Activated CD4-positive, alpha-beta memory T cell treated with anti-CD3 and anti-CD28 coated beads, Interleukin-2, amount 10 ng/mL, durations not matched to agents 7 days and 5 days (primary cell): Measurements from ENCODE around the gene TRIP4. TPM values are rescaled to one million over a fixed set of nuclear protein-coding genes. Genes with fewer than 3 reads are reported as not detected.
A peak's percentile ranks its signal among the peaks of the same experiment; 100 is the strongest.
"Not testable (repeated sequence)": the region's sequence is repeated elsewhere in the genome, so short reads cannot be mapped to it uniquely, and the experiment has no call there.

Source experiments
- CTCF ChIA-PET: fragments of 350-600 bp; sonication (Branson Sonifier 250); formaldehyde crosslinking; loops from one replicate; lab custom pipeline; 2021; ENCODE audit warnings: antibody characterized with exemption, inconsistent platforms; lab: Charles Lee
- POLR2A ChIA-PET: fragments of 350-600 bp; sonication (Branson Sonifier 250); formaldehyde crosslinking; loops from one replicate; lab custom pipeline; 2021; ENCODE audit warnings: antibody characterized with exemption; lab: Charles Lee
- DNase-seq: peaks from one replicate; pipeline ENCODE4 v3.0.0-alpha.2; 2020
- H3K27ac Mint-ChIP-seq: one replicate; pipeline ENCODE4 v1.8.0; 2021; ENCODE audit warnings: mild to moderate bottlenecking, mixed read lengths
- H3K27me3 Mint-ChIP-seq: one replicate; pipeline ENCODE4 v1.8.0; 2021; ENCODE audit warnings: mixed read lengths
- H3K36me3 Mint-ChIP-seq: one replicate; pipeline ENCODE4 v1.8.0; 2021; ENCODE audit warnings: low read depth, mixed read lengths
- H3K4me1 Mint-ChIP-seq: one replicate; pipeline ENCODE4 v1.8.0; 2021; ENCODE audit warnings: mixed read lengths
- H3K4me3 Mint-ChIP-seq: one replicate; pipeline ENCODE4 v1.8.0; 2021; ENCODE audit warnings: mild to moderate bottlenecking, mixed read lengths
- H3K9me3 Mint-ChIP-seq: one replicate; pipeline ENCODE4 v1.8.0; 2021; ENCODE audit warnings: mixed read lengths
- total RNA-seq, 2 experiments: library from RNA; stranded (reverse); gene quantifications; one replicate each; pipeline ENCODE4 v1.2.3, GENCODE V29; 2021

The TRIP4 gene
- total RNA-seq, 2 experiments from 2014 or later = 28.9 to 30.3 TPM

- POLR2A ChIA-PET = interaction anchor here (1.2 kb wide), 1 partner anchor 23 kb away, joined by 3 read pairs; no protein-coding TSS in a partner anchor
- no peaks in the 10 kb centered on the region for H3K9me3 Mint-ChIP-seq
- H3K27me3 Mint-ChIP-seq = no peaks in the 10 kb centered on the region
- no peak overlapping the region for H3K4me3 Mint-ChIP-seq
- H3K27ac Mint-ChIP-seq = no peak overlapping the region
- DNase-seq = no peak
- H3K4me1 Mint-ChIP-seq = peaks cover 3% of the 10 kb centered on the region
- peaks cover 20% of the 10 kb centered on the region for H3K36me3 Mint-ChIP-seq
- CTCF ChIA-PET = interaction anchor here (0.7 to 1.4 kb wide), 2 partner anchors 333 to 924 kb away, joined by 4 read pairs; no protein-coding TSS in a partner anchor
Measured at GRCh38 chr15:64476550-64476949, 88.9 kb downstream of the TRIP4 start.

- POLR2A ChIA-PET = no interaction called here
- no peak overlapping the region for H3K27ac Mint-ChIP-seq
Measured at GRCh38 chr15:64478863-64479262, 91.2 kb downstream of the TRIP4 start.

GRCh38 chr15:64480891-64481290 lies 93.3 kb downstream of the TRIP4 start:
- no peak for DNase-seq
- H3K9me3 Mint-ChIP-seq = no peaks in the 10 kb centered on the region
- H3K27me3 Mint-ChIP-seq = no peaks in the 10 kb centered on the region
- H3K36me3 Mint-ChIP-seq = peaks cover 15% of the 10 kb centered on the region
- H3K27ac Mint-ChIP-seq = no peak overlapping the region
- H3K4me3 Mint-ChIP-seq = no peak overlapping the region
- ChIA-PET POLR2A (no interaction called here), CTCF (no interaction called here)
- peaks cover 4% of the 10 kb centered on the region for H3K4me1 Mint-ChIP-seq

More at GRCh38 chr15:64478863-64479262, 91.2 kb downstream of the TRIP4 start:
- Mint-ChIP-seq H3K4me3 (no peak overlapping the region), H3K27me3 (no peaks in the 10 kb centered on the region), H3K9me3 (no peaks in the 10 kb centered on the region), H3K36me3 (peaks cover 21% of the 10 kb centered on the region), H3K4me1 (peaks cover 4% of the 10 kb centered on the region)
- CTCF ChIA-PET = interaction anchor here (0.5 to 0.9 kb wide), 2 partner anchors 174 to 601 kb away, joined by 3 to 5 read pairs; no protein-coding TSS in a partner anchor
- DNase-seq = no peak

DNA sequence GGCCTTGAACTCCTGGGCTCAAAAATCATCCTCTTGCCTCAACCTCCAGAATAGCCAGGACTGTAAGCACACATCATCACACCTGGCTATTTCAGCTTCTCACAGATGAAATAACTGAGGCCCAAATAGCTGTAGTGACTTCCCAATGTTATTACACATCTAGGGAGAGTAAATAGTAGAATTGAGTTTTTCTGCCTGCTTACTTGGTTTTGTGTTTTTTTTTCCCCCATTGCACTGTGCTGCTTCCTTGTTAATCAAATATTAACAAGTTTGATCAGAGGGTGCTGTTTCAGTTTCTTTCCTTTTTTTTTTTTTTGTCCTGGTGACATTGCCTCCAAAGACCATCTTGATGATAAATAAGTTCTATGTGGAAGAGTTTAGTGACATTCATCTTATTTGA lies 96.1 kb downstream of the TRIP4 start:
- H3K27me3 Mint-ChIP-seq = no peaks in the 10 kb centered on the region
- no peaks in the 10 kb centered on the region for H3K9me3 Mint-ChIP-seq
- no peak overlapping the region for H3K4me3 Mint-ChIP-seq
- H3K4me1 Mint-ChIP-seq = peaks cover 4% of the 10 kb centered on the region
- H3K27ac Mint-ChIP-seq = no peak overlapping the region
- POLR2A ChIA-PET = interaction anchor here (0.6 to 1.2 kb wide), 2 partner anchors 12 to 20 kb away, joined by 3 to 4 read pairs; no protein-coding TSS in a partner anchor
- peaks cover 19% of the 10 kb centered on the region for H3K36me3 Mint-ChIP-seq
- CTCF ChIA-PET = no interaction called here
- DNase-seq = no peak

DNA sequence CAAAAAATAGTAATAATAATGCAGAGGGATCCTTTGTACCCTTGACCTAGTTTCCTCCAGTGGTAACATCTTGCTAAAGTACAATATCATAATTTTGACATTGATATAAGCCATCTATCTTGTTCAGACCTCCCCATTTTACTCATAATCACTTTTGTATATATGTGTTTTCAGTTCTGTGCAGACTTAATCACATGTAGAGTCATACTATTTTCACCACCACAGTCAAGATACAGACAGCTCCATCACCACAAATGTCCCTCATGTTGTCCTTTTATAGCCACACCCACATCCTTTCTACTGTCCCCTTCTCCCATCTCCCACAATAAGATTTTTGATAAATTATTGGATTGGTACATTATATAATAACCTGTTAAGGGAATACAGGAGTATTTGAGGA lies 98.2 kb downstream of the TRIP4 start:
- ChIA-PET CTCF (interaction anchor here (0.6 kb wide), 1 partner anchor 1018 kb away, joined by 3 read pairs; no protein-coding TSS in a partner anchor), POLR2A (no interaction called here)
- Mint-ChIP-seq H3K27me3 (no peaks in the 10 kb centered on the region), H3K4me1 (peaks cover 2% of the 10 kb centered on the region), H3K27ac (no peak overlapping the region), H3K9me3 (no peaks in the 10 kb centered on the region), H3K4me3 (no peak overlapping the region), H3K36me3 (peaks cover 18% of the 10 kb centered on the region)
- DNase-seq = no peak

GRCh38 chr15:64490598-64491259 lies 103.1 kb downstream of the TRIP4 start:
- Mint-ChIP-seq H3K9me3 (no peaks in the 10 kb centered on the region), H3K4me1 (no peaks in the 10 kb centered on the region), H3K4me3 (no peak overlapping the region), H3K36me3 (peaks cover 11% of the 10 kb centered on the region), H3K27ac (no peak overlapping the region), H3K27me3 (no peaks in the 10 kb centered on the region)
- no peak for DNase-seq
- POLR2A ChIA-PET = interaction anchor here (1.5 kb wide), 1 partner anchor 13 kb away, joined by 3 read pairs; no protein-coding TSS in a partner anchor
- CTCF ChIA-PET = interaction anchor here (0.5 to 0.6 kb wide), 2 partner anchors 181 to 544 kb away, joined by 3 to 5 read pairs; no protein-coding TSS in a partner anchor

- POLR2A ChIA-PET = no interaction called here
- Mint-ChIP-seq H3K4me1 (no peaks in the 10 kb centered on the region), H3K4me3 (no peak overlapping the region), H3K27me3 (no peaks in the 10 kb centered on the region), H3K36me3 (peaks cover 15% of the 10 kb centered on the region), H3K9me3 (no peaks in the 10 kb centered on the region), H3K27ac (no peak overlapping the region)
- no peak for DNase-seq
- CTCF ChIA-PET = no interaction called here
Measured at GRCh38 chr15:64493641-64494040, 106.0 kb downstream of the TRIP4 start.

DNA sequence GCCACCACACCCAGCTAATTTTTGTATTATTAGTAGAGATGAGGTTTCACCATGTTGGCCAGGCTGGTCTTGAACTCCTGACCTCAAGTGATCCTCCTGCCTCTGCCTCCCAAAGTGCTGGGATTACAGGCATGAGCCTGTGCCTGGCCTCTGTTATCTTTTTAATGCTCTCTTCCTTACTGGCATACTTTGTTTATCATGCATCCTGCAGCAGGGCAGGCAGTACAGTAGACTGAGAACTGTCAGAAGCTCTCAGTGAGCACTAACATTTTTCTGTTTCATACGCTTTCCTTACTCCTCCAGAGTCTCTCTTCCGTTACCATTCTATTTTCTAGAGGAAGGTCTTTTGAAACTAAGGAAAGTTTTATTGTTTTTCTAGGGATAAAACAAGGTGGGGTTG lies 108.3 kb downstream of the TRIP4 start:
- POLR2A ChIA-PET = interaction anchor here (1.9 kb wide), 1 partner anchor 12 kb away, joined by 4 read pairs; no protein-coding TSS in a partner anchor
- CTCF ChIA-PET, H3K27me3 Mint-ChIP-seq, H3K4me3 Mint-ChIP-seq, H3K9me3 Mint-ChIP-seq, DNase-seq, H3K4me1 Mint-ChIP-seq, H3K27ac Mint-ChIP-seq: not testable (repeated sequence)
- H3K36me3 Mint-ChIP-seq = peaks cover 31% of the 10 kb centered on the region

DNA sequence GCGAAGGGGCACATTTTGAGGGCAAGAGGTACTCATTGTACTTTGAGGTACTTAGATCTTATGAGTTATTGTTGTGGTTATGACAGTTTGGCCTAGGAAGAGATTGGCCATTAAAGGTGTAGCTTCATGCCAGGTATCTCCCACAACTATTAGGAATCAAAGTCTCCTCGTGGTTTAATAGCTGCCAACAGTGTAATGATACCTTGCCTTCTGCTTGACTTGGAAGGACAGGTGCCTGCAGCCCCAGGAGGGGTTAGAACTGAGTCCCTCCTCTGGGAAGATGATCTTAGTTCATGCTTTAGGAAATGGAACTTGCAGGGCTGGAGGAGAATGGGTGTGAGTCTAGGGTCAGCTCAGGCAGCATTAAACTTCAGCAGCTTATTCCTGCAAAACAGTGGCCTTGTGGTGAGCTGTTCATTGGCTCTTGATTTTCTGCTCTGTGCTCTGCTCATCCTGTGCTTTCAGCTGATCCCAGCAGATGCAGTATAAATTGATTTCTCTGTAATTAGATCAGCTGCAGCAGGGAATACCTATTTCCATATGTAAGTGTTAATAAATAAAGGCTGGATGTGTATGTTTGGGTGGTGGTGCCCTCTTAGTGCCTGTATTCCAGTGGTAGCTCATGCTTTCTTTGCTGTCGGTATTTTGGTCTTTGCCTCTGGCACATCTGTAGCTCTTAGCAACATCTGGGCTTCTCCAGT lies 113.2 kb downstream of the TRIP4 start:
- no peak for DNase-seq
- H3K9me3 Mint-ChIP-seq = no peaks in the 10 kb centered on the region
- ChIA-PET POLR2A (interaction anchor here (0.7 to 2.0 kb wide), 3 partner anchors 24 to 96 kb away, joined by 3 to 10 read pairs (median 3); partner anchors contain the start of gene ZNF609), CTCF (interaction anchor here (1.1 kb wide), 1 partner anchor 13 kb away, joined by 3 read pairs; no protein-coding TSS in a partner anchor)
- H3K4me1 Mint-ChIP-seq = peaks cover 41% of the 10 kb centered on the region
- H3K27me3 Mint-ChIP-seq = no peaks in the 10 kb centered on the region
- peaks cover 44% of the 10 kb centered on the region for H3K36me3 Mint-ChIP-seq
- H3K27ac Mint-ChIP-seq = no peak overlapping the region
- no peak overlapping the region for H3K4me3 Mint-ChIP-seq

DNA sequence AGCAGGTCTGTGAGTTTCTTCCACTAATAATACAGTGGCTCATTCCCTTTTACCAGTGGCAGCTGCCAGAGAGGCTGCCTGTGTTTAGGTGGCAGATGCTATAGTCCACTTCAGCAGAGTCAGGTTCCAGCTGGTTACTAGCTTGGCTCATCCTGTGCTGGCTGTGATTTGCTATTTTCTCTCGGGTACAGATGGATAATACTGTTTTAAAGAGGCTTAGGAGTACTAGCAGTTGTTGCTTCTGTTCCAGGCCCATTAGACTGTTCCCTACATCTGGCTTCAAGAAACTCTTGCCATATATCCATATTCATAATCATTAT lies 113.7 kb downstream of the TRIP4 start:
- Mint-ChIP-seq H3K27me3 (no peaks in the 10 kb centered on the region), H3K4me3 (no peak overlapping the region), H3K4me1 (peaks cover 41% of the 10 kb centered on the region), H3K9me3 (no peaks in the 10 kb centered on the region), H3K36me3 (peaks cover 44% of the 10 kb centered on the region), H3K27ac (no peak overlapping the region)
- no peak for DNase-seq
- POLR2A ChIA-PET = interaction anchor here (2.0 kb wide), 1 partner anchor 41 kb away, joined by 10 read pairs; the partner anchor contains the start of gene ZNF609
- CTCF ChIA-PET = interaction anchor here (1.1 kb wide), 1 partner anchor 12 kb away, joined by 3 read pairs; no protein-coding TSS in a partner anchor

DNA sequence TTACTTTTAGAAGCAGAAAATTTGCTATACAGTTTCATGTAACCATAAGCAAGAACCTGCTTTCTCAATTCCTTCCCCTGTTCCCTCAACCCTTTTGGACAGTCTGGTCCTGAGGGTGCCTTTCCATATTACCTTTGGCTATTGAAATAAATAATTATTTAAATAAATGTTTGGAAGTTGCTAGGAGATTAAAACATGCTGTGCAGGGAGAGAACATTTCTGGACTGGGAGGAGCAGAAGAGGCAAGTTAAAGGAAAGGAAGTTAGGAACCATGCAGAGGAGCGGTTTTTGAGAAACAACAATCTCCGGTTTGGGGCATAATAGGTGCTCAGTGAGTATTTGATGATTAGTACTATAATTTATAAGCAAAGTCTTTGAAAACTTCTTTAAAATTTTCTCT lies 114.5 kb downstream of the TRIP4 start:
- no peaks in the 10 kb centered on the region for H3K27me3 Mint-ChIP-seq
- peaks cover 47% of the 10 kb centered on the region for H3K4me1 Mint-ChIP-seq
- H3K27ac Mint-ChIP-seq = peak overlapping the region; percentile 38
- ChIA-PET CTCF (no interaction called here), POLR2A (no interaction called here)
- peaks cover 46% of the 10 kb centered on the region for H3K36me3 Mint-ChIP-seq
- no peaks in the 10 kb centered on the region for H3K9me3 Mint-ChIP-seq
- no peak overlapping the region for H3K4me3 Mint-ChIP-seq
- DNase-seq = no peak

DNA sequence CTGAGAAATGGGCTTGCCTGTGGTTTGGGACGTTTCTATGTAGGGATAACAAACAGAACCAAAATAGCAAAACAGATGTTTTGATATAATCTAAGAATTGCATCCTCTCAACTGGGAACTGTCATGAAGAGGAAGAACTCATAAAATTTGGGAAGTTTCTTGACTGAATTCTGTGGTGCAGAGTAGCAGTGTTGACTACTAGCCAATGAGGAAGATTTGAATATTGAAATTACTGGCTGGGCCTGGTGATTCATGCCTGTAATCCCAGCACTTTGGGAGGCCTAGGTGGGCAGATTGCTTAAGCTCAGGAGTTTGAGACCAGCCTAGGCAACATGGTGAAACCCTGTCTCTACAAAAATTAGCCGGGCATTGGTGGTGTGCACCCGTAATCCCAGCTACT lies 114.9 kb downstream of the TRIP4 start:
- H3K27ac Mint-ChIP-seq = peak overlapping the region; percentile 38
- H3K4me1 Mint-ChIP-seq = peaks cover 51% of the 10 kb centered on the region
- H3K4me3 Mint-ChIP-seq = no peak overlapping the region
- no peak for DNase-seq
- ChIA-PET POLR2A (interaction anchor here (1.4 to 1.6 kb wide), 2 partner anchors 121 to 132 kb away, joined by 3 to 5 read pairs; no protein-coding TSS in a partner anchor), CTCF (interaction anchor here (1.3 to 1.4 kb wide), 2 partner anchors 151 to 179 kb away, joined by 3 to 4 read pairs; no protein-coding TSS in a partner anchor)
- H3K27me3 Mint-ChIP-seq = no peaks in the 10 kb centered on the region
- no peaks in the 10 kb centered on the region for H3K9me3 Mint-ChIP-seq
- peaks cover 48% of the 10 kb centered on the region for H3K36me3 Mint-ChIP-seq
